Ishikawa (cell line): ENCODE data around the gene DYNC1I1.

Experiments
- CEBPB ChIP-seq: IDR thresholded peaks from 2 replicates; pipeline ENCODE4 v1.6.1; 2012
- CREB1 ChIP-seq: IDR thresholded peaks from 2 replicates; pipeline ENCODE4 v1.6.1; 2012; ENCODE audit warnings: low read depth
- EP300 ChIP-seq: IDR thresholded peaks from 2 replicates; pipeline ENCODE4 v1.6.1; 2012; ENCODE audit warnings: borderline replicate concordance
- TCF12 ChIP-seq: IDR thresholded peaks from 2 replicates; pipeline ENCODE4 v1.6.1; 2012; ENCODE audit warnings: low read depth
- USF1 ChIP-seq: IDR thresholded peaks from 2 replicates; pipeline ENCODE4 v1.6.1; 2012
- YY1 ChIP-seq: IDR thresholded peaks from 2 replicates; pipeline ENCODE4 v1.6.1; 2012; ENCODE audit warnings: low read depth

GRCh38 chr7:95871075-95871848, 98.9 kb downstream of the DYNC1I1 start:
- no peak for TF ChIP-seq YY1
- TF ChIP-seq EP300: no peak
- TF ChIP-seq CEBPB: no peak
- no peak for TF ChIP-seq USF1
- TF ChIP-seq TCF12: no peak
- no peak for TF ChIP-seq CREB1
